ENCODE data around the gene TRPT1. TPM values are rescaled to one million over a fixed set of nuclear protein-coding genes. Genes with fewer than 3 reads are reported as not detected.

The TRPT1 gene
- total and polyA plus RNA-seq, 12 donors = 17.9 to 205 (median 59.6) TPM

- H3K27me3 ChIP-seq = no peaks in the 10 kb centered on the region
- H3K27ac ChIP-seq = peak overlapping the region in 4 of 5 donors; percentile 79 to 96 (median 92)
- TF ChIP-seq CTCF (IDR thresholded peaks at IDR 0.05) (no peak), POLR2A (IDR thresholded peaks at IDR 0.05) (no peak)
- intact Hi-C loops (cut with DNase I) = no loop called here
- H3K36me3 ChIP-seq (replicated peaks in 1 of 2) = no peaks in the 10 kb centered on the region
- 31 to 41% (median 38%) methylated on average over 9 to 13 of the region's 13 CpGs for WGBS, 4 donors
- peaks cover 16 to 53% of the 10 kb centered on the region in 2 donors for H3K4me1 ChIP-seq (replicated peaks in 1 of 2)
- H3K4me3 ChIP-seq = peak overlapping the region in 2 of 4 donors; percentile 70 to 81
- DNase-seq = peak in 3 of 7 donors; percentile 35 to 59 (median 56)
- no peaks in the 10 kb centered on the region for H3K9me3 ChIP-seq (replicated peaks in 1 of 3)
Measured at GRCh38 chr11:64229744-64230170, 3.8 kb upstream of the TRPT1 start.

- no peaks in the 10 kb centered on the region for H3K36me3 ChIP-seq (replicated peaks in 1 of 2)
- TF ChIP-seq POLR2A (IDR thresholded peaks at IDR 0.05) (no peak), CTCF (IDR thresholded peaks at IDR 0.05) (no peak)
- no peaks in the 10 kb centered on the region for H3K9me3 ChIP-seq (replicated peaks in 1 of 3)
- peak in 4 of 7 donors; percentile 26 to 58 (median 37) for DNase-seq
- no peaks in the 10 kb centered on the region for H3K27me3 ChIP-seq
- H3K4me3 ChIP-seq = no peak overlapping the region
- 77 to 91% (median 88%) methylated on average over 6 to 12 of the region's 12 CpGs for WGBS, 4 donors
- H3K27ac ChIP-seq = peak overlapping the region in 3 of 5 donors; percentile 91 to 96 (median 94)
- intact Hi-C loops (cut with DNase I) = no loop called here
- peaks cover 16 to 56% of the 10 kb centered on the region in 2 donors for H3K4me1 ChIP-seq (replicated peaks in 1 of 2)
Measured at GRCh38 chr11:64229090-64229743, 3.2 kb upstream of the TRPT1 start.

- 81 to 90% (median 85%) methylated on average over 3 of the region's 3 CpGs for WGBS, 4 donors
- DNase-seq = no peak
- Histone ChIP-seq H3K36me3 (replicated peaks in 1 of 2) (peaks cover 0 to 9% of the 10 kb centered on the region in 2 donors), H3K27ac (peak overlapping the region in 3 of 5 donors; percentile 83 to 92 (median 86)), H3K4me1 (replicated peaks in 1 of 2) (peaks cover 16 to 48% of the 10 kb centered on the region in 2 donors), H3K9me3 (replicated peaks in 1 of 3) (no peaks in the 10 kb centered on the region), H3K4me3 (peak overlapping the region in 1 of 4 donors; percentile 84), H3K27me3 (no peaks in the 10 kb centered on the region)
- intact Hi-C loops (cut with DNase I) = no loop called here
- no peak for TF ChIP-seq POLR2A (IDR thresholded peaks at IDR 0.05)
- TF ChIP-seq CTCF (IDR thresholded peaks at IDR 0.05) = no peak
Measured at GRCh38 chr11:64227405-64227956, 1.5 kb upstream of the TRPT1 start.

DNA sequence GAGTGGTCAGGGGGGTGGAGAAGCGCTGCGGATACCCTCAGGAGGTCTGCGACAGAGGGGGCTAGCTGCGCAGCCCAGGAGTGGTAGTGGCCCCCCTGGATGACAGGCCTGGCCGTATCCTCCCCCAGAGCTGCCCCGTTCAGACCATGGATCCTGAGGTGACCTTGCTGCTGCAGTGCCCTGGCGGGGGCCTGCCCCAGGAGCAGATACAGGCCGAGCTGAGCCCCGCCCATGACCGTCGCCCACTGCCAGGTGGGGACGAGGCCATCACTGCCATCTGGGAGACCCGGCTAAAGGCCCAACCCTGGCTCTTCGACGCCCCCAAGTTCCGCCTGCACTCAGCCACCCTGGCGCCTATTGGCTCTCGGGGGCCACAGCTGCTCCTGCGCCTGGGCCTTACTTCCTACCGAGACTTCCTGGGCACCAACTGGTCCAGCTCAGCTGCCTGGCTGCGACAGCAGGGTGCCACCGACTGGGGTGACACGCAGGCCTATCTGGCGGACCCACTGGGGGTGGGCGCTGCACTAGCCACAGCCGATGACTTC is 593 bp upstream of the TRPT1 start:
- peak overlapping the region; percentile 66 to 92 (median 83) for H3K27ac ChIP-seq
- intact Hi-C loops (cut with DNase I) = no loop called here
- peaks cover 16 to 45% of the 10 kb centered on the region in 2 donors for H3K4me1 ChIP-seq (replicated peaks in 1 of 2)
- peak overlapping the region; percentile 53 to 84 (median 69) for H3K4me3 ChIP-seq
- TF ChIP-seq CTCF (IDR thresholded peaks at IDR 0.05) (no peak), POLR2A (IDR thresholded peaks at IDR 0.05) (no peak)
- 9 to 15% methylated on average over 26 of the region's 26 CpGs; no CpG with 5 or more reads in 2 of the 4 donors for WGBS, 4 donors
- peaks cover 0 to 9% of the 10 kb centered on the region in 2 donors for H3K36me3 ChIP-seq (replicated peaks in 1 of 2)
- H3K27me3 ChIP-seq = no peaks in the 10 kb centered on the region
- no peaks in the 10 kb centered on the region for H3K9me3 ChIP-seq (replicated peaks in 1 of 3)
- peak; percentile 53 to 79 (median 64) for DNase-seq
